HG03520 (cell line): ENCODE measurements around the gene GRID1.
"Not testable (repeated sequence)": the region's sequence is repeated elsewhere in the genome, so short reads cannot be mapped to it uniquely, and the experiment has no call there.

Source experiments
- ATAC-seq: cut with Tn5 transposase; IDR thresholded peaks from one replicate; pipeline ENCODE4 v1.9.1; 2021; ENCODE audit warnings: mild to moderate bottlenecking, moderate library complexity; ENCODE audit not compliant: unreplicated experiment

Gene GRID1

DNA sequence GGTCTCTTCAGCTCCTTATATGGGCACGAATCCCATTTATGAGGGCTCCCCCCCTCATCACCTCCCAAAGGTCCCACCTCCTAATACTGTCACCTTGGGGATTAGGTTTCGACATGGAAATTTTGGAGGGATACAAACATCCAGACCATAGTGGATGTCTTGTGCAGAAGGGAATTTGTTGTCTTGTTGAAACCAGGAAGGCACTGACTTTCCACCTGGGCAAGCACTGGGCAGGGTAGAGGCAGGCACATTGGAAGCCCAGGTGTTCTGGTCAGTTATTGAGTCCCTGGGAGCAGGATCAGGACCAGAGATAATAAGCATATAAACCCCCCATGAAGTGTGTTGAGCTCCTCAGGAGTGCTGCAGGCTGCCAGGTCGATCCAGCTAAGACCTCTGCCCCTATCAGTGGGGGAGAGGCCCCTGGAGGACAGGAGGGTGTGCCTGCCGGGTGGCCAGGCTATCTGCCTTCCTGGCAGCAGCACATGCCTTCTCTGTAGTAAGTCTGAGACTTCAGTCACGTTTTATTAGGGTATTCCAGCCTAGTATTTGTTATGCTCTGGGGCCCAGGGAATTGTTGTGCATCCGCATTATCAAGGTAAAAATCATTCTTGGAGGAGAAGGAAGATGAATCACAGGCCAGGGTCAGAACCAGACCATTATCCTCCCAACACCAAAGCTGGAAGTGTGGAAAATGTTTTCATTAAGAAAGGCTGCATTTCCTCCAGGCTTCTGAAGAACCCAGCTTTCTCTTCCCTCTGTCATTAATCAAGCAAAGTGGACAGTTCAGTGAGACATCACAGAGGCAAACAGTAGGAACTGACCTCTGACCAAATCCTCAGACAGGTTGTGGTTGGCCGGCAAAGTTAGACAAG is 503.1 kb downstream of the GRID1 start:
- no peak for ATAC-seq

DNA sequence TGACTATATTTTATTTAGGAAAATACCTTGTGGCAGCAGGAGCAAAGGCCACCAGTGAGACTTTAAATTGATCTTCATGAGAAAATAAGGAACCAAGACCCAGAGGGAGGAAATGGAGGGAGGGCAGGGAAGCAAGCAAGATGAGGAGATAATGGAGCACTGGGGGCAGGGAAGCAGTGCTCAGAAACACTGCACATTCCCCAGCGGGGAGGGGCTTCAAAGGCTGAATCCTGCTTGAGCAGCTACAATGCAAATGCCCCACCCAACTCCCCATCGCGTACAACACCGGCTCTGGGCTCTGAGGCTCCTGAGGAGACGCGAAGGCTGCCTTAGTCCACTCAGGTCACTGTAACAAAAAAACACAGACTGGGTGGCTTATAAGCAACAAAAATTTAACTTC is 503.8 kb downstream of the GRID1 start:
- no peak for ATAC-seq

DNA sequence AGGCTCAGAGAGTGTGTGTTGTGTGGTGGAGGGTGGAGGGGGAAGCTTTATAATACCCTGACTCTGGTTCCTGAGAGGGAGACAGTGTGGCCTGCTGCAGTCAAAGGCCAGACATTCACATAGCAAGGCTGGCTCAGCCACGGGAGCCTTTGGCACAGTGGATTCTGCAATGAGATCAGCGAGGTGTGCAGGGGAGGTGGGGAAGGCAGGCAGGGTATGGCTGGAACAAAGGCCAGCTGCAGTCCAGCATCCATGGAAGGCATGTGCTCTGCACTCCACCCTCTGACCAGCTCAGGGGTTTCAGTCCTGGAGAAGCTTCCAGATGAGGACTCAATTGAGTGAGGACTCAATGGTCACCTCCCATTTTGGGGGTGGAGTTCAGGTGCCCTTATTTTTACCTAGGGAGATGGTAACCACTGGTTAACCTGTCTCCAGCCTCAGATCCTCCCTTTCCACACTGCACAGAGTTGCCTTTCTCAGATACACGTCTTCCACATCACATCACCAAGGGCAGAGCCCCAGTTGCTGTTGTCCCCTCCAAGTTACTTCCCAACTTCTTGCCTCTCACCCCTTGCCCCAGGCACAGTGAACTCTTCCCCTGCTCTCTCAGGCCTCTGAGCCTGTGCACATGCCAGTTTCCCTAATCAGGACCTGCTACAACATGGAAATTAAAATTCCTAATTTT is 504.9 kb downstream of the GRID1 start:
- ATAC-seq: no peak

DNA sequence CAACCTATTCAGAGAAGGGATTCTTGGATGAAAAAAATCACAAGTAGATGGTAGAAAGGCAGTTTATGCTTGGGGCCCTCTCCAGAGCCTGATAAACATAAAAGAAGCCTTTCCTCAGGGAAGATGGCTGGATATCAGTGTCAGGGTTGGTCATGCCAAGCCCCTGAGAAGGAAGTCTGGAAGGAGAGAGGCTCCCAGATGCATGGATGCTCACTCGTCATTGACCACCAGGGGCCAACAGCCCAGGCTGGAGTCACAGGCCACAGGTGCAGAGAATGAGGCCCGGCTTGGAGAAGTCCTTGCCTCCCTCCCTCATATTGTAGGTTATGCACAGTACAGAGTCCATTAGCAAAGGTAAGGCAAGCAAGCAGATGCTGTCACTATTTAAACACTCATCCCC is 506.7 kb downstream of the GRID1 start:
- ATAC-seq: no peak

DNA sequence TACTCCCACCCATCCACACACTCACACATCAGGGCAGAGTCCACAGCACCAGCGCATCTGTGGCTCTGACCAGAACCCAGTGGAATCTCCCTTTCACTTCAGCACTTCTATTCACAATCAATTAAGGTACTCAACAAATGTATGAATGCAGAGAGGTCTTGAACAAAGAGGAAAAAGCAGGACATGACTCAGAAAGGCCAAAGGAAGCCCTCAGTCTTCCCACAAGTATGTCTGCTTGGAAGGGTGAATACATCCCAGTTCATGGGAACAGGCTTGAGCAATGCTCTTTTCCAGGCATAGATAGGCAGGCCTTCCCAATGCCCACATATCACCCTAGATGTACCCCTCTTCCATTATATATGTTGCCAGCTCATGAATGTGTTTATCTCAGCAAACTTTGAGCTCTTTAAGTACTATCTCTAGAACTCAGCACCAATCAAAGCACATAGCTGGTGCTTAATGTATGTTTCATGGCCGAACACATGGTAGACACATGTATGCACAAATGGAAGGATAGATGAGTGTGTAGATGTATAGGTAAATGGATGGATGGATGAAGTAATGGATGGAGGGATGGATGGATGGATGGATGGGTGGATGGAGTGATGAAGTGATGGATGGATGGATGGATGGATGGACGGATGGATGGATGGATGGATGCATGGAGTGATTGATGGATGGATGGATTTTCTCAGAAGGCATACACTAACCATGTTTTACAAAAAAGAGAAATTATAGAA is 507.6 kb downstream of the GRID1 start:
- ATAC-seq: no peak

DNA sequence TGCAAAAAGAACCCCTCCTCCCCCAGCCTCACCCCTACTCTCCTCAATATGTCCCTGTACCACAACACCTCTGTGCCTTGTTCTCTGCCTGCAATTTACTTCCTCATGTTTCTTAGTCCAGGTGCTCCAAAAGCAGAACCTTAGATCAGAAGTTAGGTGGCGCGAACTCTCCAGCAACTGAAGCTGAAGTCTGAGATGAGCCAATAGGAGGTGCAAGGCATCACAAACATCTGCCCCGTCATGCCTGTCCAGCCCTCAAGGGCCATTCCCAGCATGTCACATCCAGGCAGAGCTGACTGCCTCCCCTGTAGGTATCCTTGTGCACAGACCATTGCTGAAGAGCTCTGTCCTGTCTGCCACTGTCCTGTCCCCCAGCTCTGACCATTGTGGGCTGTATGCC is 508.8 kb downstream of the GRID1 start:
- ATAC-seq: no peak

DNA sequence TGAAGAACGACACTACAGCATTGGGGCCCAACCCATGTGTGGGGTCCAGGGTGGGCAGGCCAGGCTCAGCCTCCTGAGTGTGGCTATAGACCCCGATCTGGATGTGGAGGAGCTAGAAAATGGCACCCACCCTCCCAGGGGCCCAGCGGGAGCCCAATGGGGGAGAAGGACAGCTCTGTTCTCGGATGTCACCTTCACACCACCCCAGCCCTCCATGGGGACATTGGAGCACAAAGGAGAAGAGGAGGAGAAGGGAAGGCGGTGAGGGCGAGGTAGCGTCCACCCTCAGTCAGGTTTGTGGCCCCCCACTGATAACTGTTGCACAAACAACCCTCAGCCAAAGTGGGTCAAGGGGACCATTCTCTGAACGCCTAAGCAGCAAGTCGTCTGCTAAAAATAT is 509.3 kb downstream of the GRID1 start:
- ATAC-seq: no peak

DNA sequence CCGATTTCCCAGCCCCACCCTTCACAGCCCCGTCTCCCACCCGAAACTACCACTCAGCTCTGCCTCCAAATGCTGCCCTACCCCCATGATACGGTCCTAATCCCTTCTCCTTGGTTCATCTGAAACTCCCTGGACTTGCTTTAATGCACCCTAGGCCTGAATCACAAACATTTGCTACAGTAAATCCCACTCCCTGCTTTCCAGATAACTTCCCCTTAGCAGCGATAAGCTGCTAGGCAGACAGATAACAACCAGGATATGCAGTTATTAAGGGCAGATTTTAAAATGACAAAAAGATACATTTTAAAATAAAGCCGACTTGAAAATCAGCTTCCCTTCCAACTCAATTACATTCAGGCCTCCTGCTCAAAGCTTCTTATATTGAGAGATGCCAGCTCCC is 514.7 kb downstream of the GRID1 start:
- no peak for ATAC-seq

DNA sequence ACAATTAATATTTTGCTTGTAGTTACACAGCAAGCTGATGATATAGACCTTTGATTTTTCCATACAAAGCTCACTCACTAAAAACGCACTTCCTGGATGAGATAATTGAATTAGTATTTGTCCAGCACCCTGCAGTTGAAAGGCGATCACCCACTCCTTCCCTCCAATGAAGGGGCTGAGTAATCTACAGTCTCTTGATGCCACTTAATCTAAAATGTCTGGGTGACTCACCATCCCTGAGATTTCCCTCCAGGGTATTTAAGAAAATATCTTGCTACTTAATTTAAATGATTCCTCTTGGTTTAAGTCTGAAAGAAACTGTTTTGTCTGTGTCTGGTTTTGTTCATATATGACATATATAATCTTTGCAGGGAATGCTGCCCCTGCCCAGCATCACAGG is 515.3 kb downstream of the GRID1 start:
- ATAC-seq: no peak

DNA sequence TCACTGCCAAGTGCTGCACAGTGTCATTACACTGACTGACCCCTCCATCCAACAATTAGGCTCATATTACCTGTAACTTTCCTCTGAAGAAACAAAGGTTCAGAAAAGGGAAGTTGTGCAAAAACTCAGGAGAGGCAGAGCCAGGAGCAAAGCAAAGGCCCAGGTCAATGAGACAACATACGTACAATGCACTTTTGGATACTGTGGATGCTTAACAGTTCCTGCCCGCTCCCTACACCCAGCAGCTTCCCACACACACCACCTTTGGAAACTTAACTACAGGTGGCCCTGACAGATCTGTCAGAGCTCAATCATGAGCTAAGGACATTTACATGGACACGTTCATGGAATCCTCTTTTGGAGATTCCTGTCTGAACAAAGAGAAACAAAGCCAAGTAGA is 515.9 kb downstream of the GRID1 start:
- no peak for ATAC-seq

DNA sequence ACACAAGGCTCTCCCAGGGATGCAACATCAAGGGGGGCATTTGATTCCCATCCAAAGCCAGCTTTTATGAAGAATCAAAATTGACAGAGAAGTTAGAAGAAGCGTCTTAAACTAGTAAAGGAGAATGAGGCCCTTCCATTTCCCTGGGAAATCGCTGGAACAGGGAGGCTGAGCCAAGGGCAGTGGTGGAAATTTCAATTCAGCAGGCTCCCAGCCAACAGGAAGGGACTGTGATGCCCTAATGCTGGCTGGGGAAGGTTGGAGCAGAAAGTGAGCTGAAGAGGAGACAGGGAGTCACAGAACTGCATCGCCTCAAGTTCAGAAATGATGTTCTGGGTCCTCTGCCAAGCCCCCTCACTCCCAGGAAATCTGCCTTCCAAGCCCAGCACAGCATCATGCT is 517.3 kb downstream of the GRID1 start:
- ATAC-seq: no peak

DNA sequence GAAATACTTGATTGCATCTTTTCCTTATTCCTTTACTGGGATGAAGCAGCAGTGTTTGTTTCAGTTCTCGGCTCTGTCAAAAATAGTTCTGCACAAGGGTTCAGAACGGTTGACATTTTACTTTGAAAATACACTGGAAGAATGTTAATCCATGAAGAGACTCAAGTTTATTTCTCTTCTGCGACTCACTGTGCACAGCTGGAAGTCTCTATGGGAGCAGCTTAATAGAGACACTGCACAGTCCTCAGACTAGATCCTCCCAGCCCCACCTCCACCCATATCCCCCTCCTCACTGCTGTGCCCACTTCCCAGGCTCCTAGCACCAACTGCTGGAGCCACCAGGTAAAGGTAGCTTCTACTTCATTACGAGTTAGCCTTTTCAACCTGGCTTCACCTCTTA is 517.8 kb downstream of the GRID1 start:
- ATAC-seq: no peak

DNA sequence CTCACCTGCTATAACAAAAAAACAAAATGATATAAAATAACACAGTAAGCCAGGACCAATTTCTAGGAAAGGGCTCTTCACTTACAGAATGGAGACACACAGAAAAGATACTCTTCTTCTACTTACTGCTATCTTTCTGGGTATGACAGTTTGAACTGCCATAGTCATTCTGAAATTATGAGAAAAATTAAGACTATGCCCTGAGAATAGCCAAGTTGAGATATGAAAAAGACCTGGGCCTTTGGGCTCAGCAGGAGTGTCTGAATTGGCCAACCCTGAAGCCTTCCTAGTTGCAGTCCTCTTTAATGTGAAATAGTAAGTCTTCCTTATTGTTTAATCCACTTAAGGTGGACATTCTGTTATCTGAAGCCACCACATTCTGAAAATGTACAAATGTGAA is 519.5 kb downstream of the GRID1 start:
- ATAC-seq: no peak

DNA sequence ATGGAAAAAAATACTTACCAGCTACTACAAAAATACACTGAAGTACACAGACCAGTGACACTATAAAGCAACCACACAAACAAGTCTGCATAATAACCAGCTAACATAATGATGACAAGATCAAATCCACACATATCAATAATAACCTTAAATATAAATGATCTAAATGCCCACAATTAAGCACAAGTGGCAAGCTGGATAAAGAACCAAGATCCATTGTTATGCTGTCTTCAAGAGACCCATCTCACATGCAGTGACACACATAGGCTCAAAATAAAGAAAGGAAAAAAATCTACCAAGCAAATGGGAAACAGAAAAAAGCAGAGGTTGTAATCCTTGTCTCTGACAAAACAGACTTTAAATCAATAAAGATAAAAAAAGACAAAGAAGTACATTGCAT is 527.9 kb downstream of the GRID1 start:
- not testable (repeated sequence) for ATAC-seq

DNA sequence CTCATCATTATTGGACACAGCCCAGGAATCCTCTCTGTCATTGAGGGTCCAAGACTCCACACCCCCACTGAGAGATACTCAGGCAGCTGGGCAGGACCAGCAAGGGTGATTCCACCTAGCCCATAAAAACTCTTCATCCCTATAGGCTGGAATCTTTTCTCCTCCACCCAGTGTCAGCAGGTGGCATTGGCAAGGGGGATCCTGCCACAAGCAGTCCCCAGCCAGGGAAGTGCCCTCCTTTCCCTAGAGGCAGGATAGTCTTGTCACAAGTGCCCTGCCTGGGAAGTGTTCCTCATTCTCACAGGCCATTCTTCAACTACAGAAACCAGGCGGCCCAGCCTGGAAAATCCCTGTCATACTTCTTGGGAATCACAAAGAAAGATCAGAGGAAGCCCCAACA is 533.6 kb downstream of the GRID1 start:
- no peak for ATAC-seq

DNA sequence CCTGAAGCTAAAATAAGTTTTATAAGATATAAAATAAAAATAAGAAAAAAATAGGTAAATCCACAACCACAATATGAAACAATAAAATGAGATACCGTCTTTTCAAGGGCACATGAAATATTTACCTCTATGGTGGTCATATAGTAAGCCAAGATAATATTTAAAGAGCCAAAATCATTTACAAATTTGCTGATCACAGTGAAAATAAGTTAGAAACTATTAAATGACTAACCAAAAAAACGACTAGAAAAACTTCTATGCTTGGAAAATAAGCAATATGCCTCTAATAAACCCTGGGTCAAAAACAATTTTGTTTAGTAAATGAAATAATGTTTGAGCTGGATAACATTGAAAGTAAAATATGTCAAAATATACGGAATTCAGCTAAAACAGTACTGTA is 535.2 kb downstream of the GRID1 start:
- ATAC-seq: no peak

DNA sequence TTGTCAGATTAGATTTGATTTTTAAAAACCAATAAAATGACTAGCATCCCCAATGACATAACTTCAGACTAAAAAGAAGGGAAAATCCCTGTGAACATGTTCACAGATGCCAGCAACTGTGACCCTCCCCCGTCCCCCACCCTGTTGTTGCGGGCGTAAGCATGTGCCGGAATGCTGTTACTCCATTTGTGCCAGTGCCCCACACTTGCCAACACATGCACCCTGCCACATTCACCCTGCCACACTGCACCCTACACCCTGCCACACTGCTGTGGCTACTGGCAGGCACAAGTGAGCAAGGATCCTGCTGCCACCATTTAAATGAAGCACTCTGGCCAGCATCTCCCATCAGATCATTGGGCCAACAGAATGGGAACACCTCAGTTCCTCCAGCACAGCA is 540.2 kb downstream of the GRID1 start:
- no peak for ATAC-seq

DNA sequence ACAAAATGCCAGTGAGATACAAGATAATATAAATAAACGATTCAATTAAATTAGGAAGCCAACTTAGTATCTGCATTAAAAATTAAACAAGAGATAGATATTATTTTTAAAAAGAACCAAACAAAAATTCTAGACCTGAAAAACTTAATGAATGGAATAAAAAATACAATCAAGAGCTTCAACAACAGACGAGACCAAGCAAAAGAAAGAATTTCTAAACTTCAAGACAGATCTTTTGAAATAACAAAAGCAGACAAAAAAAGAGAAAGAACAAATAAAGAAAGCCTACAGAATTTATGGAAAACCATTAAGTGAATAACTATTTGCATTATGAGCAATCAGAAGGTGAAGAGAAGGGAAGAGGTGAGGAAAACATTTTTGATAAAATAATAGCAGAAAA is 555.2 kb downstream of the GRID1 start:
- ATAC-seq: no peak

DNA sequence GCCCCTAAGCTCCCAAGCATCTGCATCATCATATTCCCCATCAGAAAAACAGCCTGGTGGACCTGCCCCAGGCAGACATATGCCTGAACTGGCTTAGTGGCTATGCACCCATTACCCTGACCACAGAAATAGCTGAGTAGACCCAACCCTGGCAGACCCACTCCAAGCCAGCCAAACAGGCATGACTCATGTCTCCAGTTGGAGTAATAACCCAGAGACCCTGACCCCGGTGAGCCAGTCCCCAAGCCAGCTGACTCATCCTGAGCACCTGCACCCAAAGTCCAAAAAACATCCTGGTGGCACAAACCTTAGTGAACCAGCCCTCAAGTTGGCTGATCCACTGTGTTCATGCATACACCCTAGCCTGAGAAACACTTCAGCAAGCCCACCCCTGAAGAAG is 555.9 kb downstream of the GRID1 start:
- no peak for ATAC-seq

DNA sequence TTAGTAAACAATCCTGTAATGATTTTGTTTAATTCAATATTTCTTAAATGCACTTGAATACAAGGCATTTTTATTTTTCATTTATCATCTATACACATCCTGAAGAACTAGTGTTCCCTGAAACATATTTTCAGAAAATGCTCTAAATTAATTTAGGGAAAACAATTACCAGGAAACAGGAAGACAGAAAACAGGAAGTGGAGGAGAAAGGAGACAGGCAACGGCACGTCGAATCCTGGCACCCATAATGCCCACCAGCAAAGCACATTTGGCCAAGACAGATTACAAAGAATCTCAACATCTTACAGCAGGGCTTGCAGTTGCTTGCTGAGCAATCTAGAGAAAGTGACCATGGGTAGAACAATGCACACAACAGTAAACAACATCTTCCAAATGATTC is 571.1 kb downstream of the GRID1 start:
- no peak for ATAC-seq

DNA sequence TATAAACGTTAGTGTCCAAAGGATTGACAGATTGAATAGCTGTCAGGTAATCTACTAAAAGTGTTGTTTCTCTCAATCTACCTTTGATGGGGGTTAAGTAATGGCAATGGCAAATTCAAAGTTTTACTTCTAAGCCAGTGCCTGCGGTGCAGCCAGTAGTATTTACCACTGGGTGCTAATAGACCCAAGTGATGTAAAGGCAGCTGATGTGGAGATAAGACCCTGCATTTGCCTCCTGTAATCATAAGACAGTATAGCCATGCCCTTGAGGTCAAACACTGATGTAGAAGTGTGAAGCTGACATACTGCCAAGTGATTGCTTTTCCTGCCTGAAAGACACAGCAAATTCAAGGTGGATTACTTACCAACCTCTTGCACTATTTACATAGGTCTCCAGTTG is 572.0 kb downstream of the GRID1 start:
- ATAC-seq: no peak

DNA sequence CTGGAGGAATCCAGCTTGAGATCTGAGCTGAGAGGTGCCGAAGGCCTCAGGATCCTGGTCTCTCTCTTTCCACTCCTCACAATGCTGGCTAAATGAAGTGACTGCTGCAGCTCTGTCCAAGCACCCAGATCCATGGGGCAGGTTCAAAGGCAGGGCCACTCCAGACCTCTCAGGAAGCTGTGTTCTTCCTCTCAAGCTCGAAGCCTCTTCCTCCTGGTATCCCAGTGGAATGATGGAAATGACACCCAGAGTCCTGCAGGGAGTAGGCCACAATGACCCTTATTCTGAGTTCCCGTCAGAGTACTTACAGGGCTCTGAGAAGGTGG is 574.1 kb downstream of the GRID1 start:
- no peak for ATAC-seq
